ENCODE data around the gene MT1E.
"Not testable (repeated sequence)": the region's sequence is repeated elsewhere in the genome, so short reads cannot be mapped to it uniquely, and the experiment has no call there.

The MT1E gene

DNA sequence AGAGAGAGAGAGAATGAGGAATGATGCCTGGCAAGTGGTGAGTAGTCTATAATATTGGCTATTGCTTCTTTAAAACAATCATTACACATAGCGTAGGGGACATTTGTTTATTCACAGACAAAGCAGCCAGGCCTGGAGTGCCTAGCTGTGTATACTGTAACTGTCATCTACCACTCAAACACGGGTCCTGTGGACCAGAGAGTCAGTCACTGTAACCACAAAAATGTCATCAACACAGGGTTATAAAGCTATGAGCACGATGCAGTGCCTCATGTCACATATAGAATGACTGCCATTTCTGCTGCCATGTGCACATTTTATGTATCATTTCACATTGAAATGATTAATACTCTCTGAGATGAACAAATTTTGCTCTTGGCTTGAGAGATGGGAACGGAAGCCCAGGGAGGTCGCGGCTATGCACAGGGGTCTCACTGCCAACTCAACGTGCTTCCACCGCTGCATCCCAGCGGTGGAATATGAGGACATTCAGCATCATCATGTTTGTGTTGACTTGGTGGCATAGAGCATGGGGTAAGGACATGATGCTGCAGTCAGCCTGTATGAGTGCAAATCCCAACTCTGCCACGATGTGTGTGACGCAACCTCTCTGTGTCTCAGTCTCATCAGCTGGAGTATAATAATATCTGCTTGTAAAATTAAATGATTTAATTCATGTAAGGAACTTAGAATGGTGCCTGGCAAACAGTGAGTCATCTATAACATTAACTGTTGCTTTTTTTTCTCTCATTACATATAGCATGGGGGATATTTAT lies 47.4 kb downstream of the MT1E start:
- TF ChIP-seq, protein P1, sequence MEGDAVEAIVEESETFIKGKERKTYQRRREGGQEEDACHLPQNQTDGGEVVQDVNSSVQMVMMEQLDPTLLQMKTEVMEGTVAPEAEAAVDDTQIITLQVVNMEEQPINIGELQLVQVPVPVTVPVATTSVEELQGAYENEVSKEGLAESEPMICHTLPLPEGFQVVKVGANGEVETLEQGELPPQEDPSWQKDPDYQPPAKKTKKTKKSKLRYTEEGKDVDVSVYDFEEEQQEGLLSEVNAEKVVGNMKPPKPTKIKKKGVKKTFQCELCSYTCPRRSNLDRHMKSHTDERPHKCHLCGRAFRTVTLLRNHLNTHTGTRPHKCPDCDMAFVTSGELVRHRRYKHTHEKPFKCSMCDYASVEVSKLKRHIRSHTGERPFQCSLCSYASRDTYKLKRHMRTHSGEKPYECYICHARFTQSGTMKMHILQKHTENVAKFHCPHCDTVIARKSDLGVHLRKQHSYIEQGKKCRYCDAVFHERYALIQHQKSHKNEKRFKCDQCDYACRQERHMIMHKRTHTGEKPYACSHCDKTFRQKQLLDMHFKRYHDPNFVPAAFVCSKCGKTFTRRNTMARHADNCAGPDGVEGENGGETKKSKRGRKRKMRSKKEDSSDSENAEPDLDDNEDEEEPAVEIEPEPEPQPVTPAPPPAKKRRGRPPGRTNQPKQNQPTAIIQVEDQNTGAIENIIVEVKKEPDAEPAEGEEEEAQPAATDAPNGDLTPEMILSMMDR (IDR thresholded peaks at IDR 0.05; ENCODE audit: extremely low read depth, missing control alignments): no peak
- no peak for DNase-seq (ENCODE audit: low spot score)

DNA sequence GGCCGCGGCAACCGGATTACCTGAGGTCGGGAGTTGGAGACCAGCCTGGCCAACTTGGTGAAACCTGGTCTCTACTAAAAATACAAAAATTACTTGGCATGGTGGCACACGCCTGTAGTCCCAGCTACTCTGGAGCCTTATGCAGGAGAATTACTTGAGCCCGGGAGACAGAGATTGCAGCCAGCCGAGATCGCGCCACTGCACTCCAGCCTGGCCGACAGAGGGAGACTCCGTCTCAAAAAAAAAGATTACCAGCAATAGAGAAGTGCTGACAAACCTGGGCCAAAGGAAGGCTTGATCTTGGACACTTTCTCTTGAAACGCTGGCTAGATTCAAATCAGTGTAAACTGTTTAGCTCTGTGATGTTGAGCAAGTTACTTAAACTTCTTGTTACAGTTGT lies 48.3 kb downstream of the MT1E start:
- DNase-seq (ENCODE audit: low spot score): no peak
- TF ChIP-seq, protein P1 (IDR thresholded peaks at IDR 0.05; ENCODE audit: extremely low read depth, missing control alignments): peak; percentile 19

DNA sequence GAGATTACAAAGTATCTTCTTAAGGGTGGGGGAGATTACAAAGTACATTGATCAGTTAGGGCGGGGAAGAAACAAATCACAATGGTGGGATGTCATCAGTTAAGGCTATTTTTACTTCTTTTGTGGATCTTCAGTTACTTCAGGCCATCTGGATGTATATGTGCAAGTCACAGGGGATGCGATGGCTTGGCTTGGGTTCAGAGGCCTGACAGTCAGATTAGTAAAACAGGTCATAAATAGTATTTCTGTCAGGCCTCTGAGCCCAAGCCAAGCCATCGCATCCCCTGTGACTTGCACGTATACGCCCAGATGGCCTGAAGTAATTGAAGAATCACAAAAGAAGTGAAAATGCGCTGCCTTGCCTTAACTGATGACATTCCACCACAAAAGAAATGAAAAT lies 49.0 kb downstream of the MT1E start:
- not testable (repeated sequence) for DNase-seq (ENCODE audit: low spot score)

GRCh38 chr16:56675685-56676210 lies 50.2 kb downstream of the MT1E start:
- no peak for DNase-seq (ENCODE audit: low spot score)

More at GRCh38 chr16:56675685-56676210, 50.2 kb downstream of the MT1E start:
- TF ChIP-seq, protein P1 (IDR thresholded peaks at IDR 0.05; ENCODE audit: extremely low read depth, missing control alignments): no peak

All from GM20000 (cell line).